ENCODE results near the gene IL12A.

DNA sequence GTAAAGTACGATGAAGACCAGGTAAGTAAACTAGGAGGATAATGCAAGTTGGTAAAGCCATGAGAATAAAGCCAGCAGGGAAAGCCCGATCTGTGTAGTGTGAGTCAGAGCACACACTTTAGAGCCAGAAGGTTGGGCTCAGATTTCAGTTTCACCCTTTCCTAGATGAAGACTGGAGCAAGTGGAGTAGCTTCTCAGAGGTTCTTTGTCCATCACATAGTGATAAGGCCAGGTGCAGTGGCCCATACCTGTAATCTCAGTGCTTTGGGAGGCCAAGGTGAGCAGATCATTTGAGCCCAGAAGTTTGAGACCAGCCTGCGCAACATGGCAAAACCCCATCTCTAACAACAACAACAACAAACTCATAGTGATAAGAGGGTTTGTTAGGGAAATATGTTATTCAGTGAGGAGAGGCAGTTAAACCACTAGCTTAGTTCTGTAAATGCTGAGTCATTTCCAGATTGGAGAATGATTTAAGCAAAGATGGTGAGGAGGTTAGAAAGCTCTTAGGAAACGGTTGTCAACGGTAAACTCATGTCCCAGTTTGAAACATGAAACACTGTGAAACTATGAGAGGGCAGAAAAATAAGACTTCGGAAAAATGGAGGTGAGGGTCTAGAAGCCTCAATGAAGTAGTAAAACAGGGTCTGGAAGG lies 39.0 kb downstream of the IL12A start:
- TF ChIP-seq, protein P1, sequence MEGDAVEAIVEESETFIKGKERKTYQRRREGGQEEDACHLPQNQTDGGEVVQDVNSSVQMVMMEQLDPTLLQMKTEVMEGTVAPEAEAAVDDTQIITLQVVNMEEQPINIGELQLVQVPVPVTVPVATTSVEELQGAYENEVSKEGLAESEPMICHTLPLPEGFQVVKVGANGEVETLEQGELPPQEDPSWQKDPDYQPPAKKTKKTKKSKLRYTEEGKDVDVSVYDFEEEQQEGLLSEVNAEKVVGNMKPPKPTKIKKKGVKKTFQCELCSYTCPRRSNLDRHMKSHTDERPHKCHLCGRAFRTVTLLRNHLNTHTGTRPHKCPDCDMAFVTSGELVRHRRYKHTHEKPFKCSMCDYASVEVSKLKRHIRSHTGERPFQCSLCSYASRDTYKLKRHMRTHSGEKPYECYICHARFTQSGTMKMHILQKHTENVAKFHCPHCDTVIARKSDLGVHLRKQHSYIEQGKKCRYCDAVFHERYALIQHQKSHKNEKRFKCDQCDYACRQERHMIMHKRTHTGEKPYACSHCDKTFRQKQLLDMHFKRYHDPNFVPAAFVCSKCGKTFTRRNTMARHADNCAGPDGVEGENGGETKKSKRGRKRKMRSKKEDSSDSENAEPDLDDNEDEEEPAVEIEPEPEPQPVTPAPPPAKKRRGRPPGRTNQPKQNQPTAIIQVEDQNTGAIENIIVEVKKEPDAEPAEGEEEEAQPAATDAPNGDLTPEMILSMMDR (IDR thresholded peaks at IDR 0.05), result no peak
- no peak for TF ChIP-seq ZNF416 (CRISPR knock-in tag; IDR thresholded peaks at IDR 0.05)
- TF ChIP-seq, protein P2, sequence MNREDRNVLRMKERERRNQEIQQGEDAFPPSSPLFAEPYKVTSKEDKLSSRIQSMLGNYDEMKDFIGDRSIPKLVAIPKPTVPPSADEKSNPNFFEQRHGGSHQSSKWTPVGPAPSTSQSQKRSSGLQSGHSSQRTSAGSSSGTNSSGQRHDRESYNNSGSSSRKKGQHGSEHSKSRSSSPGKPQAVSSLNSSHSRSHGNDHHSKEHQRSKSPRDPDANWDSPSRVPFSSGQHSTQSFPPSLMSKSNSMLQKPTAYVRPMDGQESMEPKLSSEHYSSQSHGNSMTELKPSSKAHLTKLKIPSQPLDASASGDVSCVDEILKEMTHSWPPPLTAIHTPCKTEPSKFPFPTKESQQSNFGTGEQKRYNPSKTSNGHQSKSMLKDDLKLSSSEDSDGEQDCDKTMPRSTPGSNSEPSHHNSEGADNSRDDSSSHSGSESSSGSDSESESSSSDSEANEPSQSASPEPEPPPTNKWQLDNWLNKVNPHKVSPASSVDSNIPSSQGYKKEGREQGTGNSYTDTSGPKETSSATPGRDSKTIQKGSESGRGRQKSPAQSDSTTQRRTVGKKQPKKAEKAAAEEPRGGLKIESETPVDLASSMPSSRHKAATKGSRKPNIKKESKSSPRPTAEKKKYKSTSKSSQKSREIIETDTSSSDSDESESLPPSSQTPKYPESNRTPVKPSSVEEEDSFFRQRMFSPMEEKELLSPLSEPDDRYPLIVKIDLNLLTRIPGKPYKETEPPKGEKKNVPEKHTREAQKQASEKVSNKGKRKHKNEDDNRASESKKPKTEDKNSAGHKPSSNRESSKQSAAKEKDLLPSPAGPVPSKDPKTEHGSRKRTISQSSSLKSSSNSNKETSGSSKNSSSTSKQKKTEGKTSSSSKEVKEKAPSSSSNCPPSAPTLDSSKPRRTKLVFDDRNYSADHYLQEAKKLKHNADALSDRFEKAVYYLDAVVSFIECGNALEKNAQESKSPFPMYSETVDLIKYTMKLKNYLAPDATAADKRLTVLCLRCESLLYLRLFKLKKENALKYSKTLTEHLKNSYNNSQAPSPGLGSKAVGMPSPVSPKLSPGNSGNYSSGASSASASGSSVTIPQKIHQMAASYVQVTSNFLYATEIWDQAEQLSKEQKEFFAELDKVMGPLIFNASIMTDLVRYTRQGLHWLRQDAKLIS (CRISPR knock-in tag; IDR thresholded peaks at IDR 0.05; ENCODE audit: borderline replicate concordance), result no peak
- TF ChIP-seq SP1 (CRISPR knock-in tag; conservative IDR thresholded peaks at IDR 0.05), result no peak
- TF ChIP-seq USF2 (CRISPR knock-in tag; IDR thresholded peaks at IDR 0.05), result no peak
- TF ChIP-seq FOXK1 (CRISPR knock-in tag; IDR thresholded peaks at IDR 0.05), result no peak

Data from WTC11 (cell line).